ENCODE data around the gene ZNF841.
"Not testable (repeated sequence)": the region's sequence is repeated elsewhere in the genome, so short reads cannot be mapped to it uniquely, and the experiment has no call there.

ZNF841 gene

GRCh38 chr19:52066258-52066863 lies 29.2 kb downstream of the ZNF841 start:
- no peak for DNase-seq

- no peak for DNase-seq
Measured at GRCh38 chr19:52065399-52065798, 30.2 kb downstream of the ZNF841 start.

- not testable (repeated sequence) for DNase-seq
Measured at GRCh38 chr19:52056480-52056879, 39.1 kb downstream of the ZNF841 start.

GRCh38 chr19:52051736-52052135 lies 43.8 kb downstream of the ZNF841 start:
- not testable (repeated sequence) for DNase-seq

GRCh38 chr19:52048555-52049501 lies 46.7 kb downstream of the ZNF841 start, which contains the start of gene ZNF432:
ZNF432 (minus strand) TSS chr19:52048838; CDS start chr19:52046868, 1,970 bp downstream.
- DNase-seq, result peak; percentile 91

GRCh38 chr19:52039169-52039568 lies 56.4 kb downstream of the ZNF841 start:
- DNase-seq, result no peak

GRCh38 chr19:52034051-52034728 lies 61.4 kb downstream of the ZNF841 start:
- no peak for DNase-seq

- no peak for DNase-seq
Measured at GRCh38 chr19:52028780-52029123, 66.8 kb downstream of the ZNF841 start.

GRCh38 chr19:52028027-52028779 lies 67.4 kb downstream of the ZNF841 start, which contains the start of gene ZNF614:
ZNF614 (minus strand) TSS chr19:52028379; CDS start chr19:52025745, 2,634 bp downstream.
- peak; percentile 95 for DNase-seq

- not testable (repeated sequence) for DNase-seq
Measured at GRCh38 chr19:52026255-52026990, 69.1 kb downstream of the ZNF841 start.

- DNase-seq, result not testable (repeated sequence)
Measured at GRCh38 chr19:52024478-52024877, 71.1 kb downstream of the ZNF841 start.

- DNase-seq, result no peak
Measured at GRCh38 chr19:52022193-52022592, 73.4 kb downstream of the ZNF841 start.

- no peak for DNase-seq
Measured at GRCh38 chr19:52020506-52020905, 75.1 kb downstream of the ZNF841 start.
